Measurements from ENCODE around the gene UVSSA.

UVSSA gene

GRCh38 chr4:1376391-1376840 lies 29.4 kb downstream of the UVSSA start:
- H3K9ac ChIP-seq (ENCODE audit: low read depth, low read length) = no peak overlapping the region
- no peaks in the 10 kb centered on the region for H3K9me3 ChIP-seq (ENCODE audit: control insufficient read depth, insufficient read depth, low read length)
- no peaks in the 10 kb centered on the region for H3K36me3 ChIP-seq (ENCODE audit: insufficient read depth, low read length)
- no peaks in the 10 kb centered on the region for H3K4me1 ChIP-seq (ENCODE audit: insufficient read depth, low read length)

- H3K9me3 ChIP-seq (ENCODE audit: control insufficient read depth, insufficient read depth, low read length) = no peaks in the 10 kb centered on the region
- H3K4me1 ChIP-seq (ENCODE audit: insufficient read depth, low read length) = no peaks in the 10 kb centered on the region
- no peak overlapping the region for H3K9ac ChIP-seq (ENCODE audit: low read depth, low read length)
- H3K36me3 ChIP-seq (ENCODE audit: insufficient read depth, low read length) = no peaks in the 10 kb centered on the region
Measured at GRCh38 chr4:1376841-1377605, 30.0 kb downstream of the UVSSA start.

- no peaks in the 10 kb centered on the region for H3K9me3 ChIP-seq (ENCODE audit: control insufficient read depth, insufficient read depth, low read length)
- no peaks in the 10 kb centered on the region for H3K4me1 ChIP-seq (ENCODE audit: insufficient read depth, low read length)
- H3K9ac ChIP-seq (ENCODE audit: low read depth, low read length) = no peak overlapping the region
- no peaks in the 10 kb centered on the region for H3K36me3 ChIP-seq (ENCODE audit: insufficient read depth, low read length)
Measured at GRCh38 chr4:1377606-1378261, 30.7 kb downstream of the UVSSA start.

GRCh38 chr4:1378559-1379231 lies 31.7 kb downstream of the UVSSA start:
- Histone ChIP-seq H3K36me3 (ENCODE audit: insufficient read depth, low read length) (no peaks in the 10 kb centered on the region), H3K4me1 (ENCODE audit: insufficient read depth, low read length) (no peaks in the 10 kb centered on the region), H3K9me3 (ENCODE audit: control insufficient read depth, insufficient read depth, low read length) (no peaks in the 10 kb centered on the region)

GRCh38 chr4:1379351-1379781 lies 32.4 kb downstream of the UVSSA start:
- Histone ChIP-seq H3K36me3 (ENCODE audit: insufficient read depth, low read length) (no peaks in the 10 kb centered on the region), H3K9ac (ENCODE audit: low read depth, low read length) (no peak overlapping the region), H3K9me3 (ENCODE audit: control insufficient read depth, insufficient read depth, low read length) (no peaks in the 10 kb centered on the region), H3K4me1 (ENCODE audit: insufficient read depth, low read length) (no peaks in the 10 kb centered on the region)

More at GRCh38 chr4:1378559-1379231, 31.7 kb downstream of the UVSSA start:
- H3K9ac ChIP-seq (ENCODE audit: low read depth, low read length) = no peak overlapping the region

GRCh38 chr4:1379801-1380331 lies 32.9 kb downstream of the UVSSA start:
- H3K9me3 ChIP-seq (ENCODE audit: control insufficient read depth, insufficient read depth, low read length) = no peaks in the 10 kb centered on the region
- no peaks in the 10 kb centered on the region for H3K4me1 ChIP-seq (ENCODE audit: insufficient read depth, low read length)
- H3K36me3 ChIP-seq (ENCODE audit: insufficient read depth, low read length) = no peaks in the 10 kb centered on the region
- no peak overlapping the region for H3K9ac ChIP-seq (ENCODE audit: low read depth, low read length)

GRCh38 chr4:1380368-1381151 lies 33.6 kb downstream of the UVSSA start:
- Histone ChIP-seq H3K4me1 (ENCODE audit: insufficient read depth, low read length) (no peaks in the 10 kb centered on the region), H3K9me3 (ENCODE audit: control insufficient read depth, insufficient read depth, low read length) (no peaks in the 10 kb centered on the region), H3K9ac (ENCODE audit: low read depth, low read length) (no peak overlapping the region), H3K36me3 (ENCODE audit: insufficient read depth, low read length) (no peaks in the 10 kb centered on the region)

GRCh38 chr4:1381181-1381621 lies 34.2 kb downstream of the UVSSA start:
- Histone ChIP-seq H3K9me3 (ENCODE audit: control insufficient read depth, insufficient read depth, low read length) (no peaks in the 10 kb centered on the region), H3K36me3 (ENCODE audit: insufficient read depth, low read length) (peaks cover 2% of the 10 kb centered on the region; the same call in 1 of the 2 replicates), H3K9ac (ENCODE audit: low read depth, low read length) (no peak overlapping the region), H3K4me1 (ENCODE audit: insufficient read depth, low read length) (no peaks in the 10 kb centered on the region)

GRCh38 chr4:1381944-1382541 lies 35.0 kb downstream of the UVSSA start:
- Histone ChIP-seq H3K4me1 (ENCODE audit: insufficient read depth, low read length) (no peaks in the 10 kb centered on the region), H3K9ac (ENCODE audit: low read depth, low read length) (no peak overlapping the region), H3K36me3 (ENCODE audit: insufficient read depth, low read length) (peaks cover 6% of the 10 kb centered on the region; the same call in 1 of the 2 replicates), H3K9me3 (ENCODE audit: control insufficient read depth, insufficient read depth, low read length) (no peaks in the 10 kb centered on the region)

GRCh38 chr4:1382776-1383727 lies 36.0 kb downstream of the UVSSA start:
- H3K9ac ChIP-seq (ENCODE audit: low read depth, low read length) = no peak overlapping the region
- H3K9me3 ChIP-seq (ENCODE audit: control insufficient read depth, insufficient read depth, low read length) = no peaks in the 10 kb centered on the region; the same call in 1 of the 2 replicates
- H3K4me1 ChIP-seq (ENCODE audit: insufficient read depth, low read length) = no peaks in the 10 kb centered on the region
- H3K36me3 ChIP-seq (ENCODE audit: insufficient read depth, low read length) = peaks cover 6% of the 10 kb centered on the region; the same call in 1 of the 2 replicates

- Histone ChIP-seq H3K4me1 (ENCODE audit: insufficient read depth, low read length) (no peaks in the 10 kb centered on the region), H3K9ac (ENCODE audit: low read depth, low read length) (no peak overlapping the region), H3K36me3 (ENCODE audit: insufficient read depth, low read length) (peaks cover 6% of the 10 kb centered on the region; the same call in 1 of the 2 replicates), H3K9me3 (ENCODE audit: control insufficient read depth, insufficient read depth, low read length) (peaks cover 7% of the 10 kb centered on the region; the same call in 1 of the 2 replicates)
Measured at GRCh38 chr4:1383728-1384591, 37.0 kb downstream of the UVSSA start.
